ENCODE measurements around the gene TNFRSF8. TPM values are rescaled to one million over a fixed set of nuclear protein-coding genes. Genes with fewer than 3 reads are reported as not detected.
A peak's percentile ranks its signal among the peaks of the same experiment; 100 is the strongest.

TNFRSF8 gene
- total and polyA plus RNA-seq, 9 of the 15 experiments (the other 6 are each of a cell fraction or from before 2014, with no cell fraction given): 3.5 to 38.4 (median 17.1) TPM

DNA sequence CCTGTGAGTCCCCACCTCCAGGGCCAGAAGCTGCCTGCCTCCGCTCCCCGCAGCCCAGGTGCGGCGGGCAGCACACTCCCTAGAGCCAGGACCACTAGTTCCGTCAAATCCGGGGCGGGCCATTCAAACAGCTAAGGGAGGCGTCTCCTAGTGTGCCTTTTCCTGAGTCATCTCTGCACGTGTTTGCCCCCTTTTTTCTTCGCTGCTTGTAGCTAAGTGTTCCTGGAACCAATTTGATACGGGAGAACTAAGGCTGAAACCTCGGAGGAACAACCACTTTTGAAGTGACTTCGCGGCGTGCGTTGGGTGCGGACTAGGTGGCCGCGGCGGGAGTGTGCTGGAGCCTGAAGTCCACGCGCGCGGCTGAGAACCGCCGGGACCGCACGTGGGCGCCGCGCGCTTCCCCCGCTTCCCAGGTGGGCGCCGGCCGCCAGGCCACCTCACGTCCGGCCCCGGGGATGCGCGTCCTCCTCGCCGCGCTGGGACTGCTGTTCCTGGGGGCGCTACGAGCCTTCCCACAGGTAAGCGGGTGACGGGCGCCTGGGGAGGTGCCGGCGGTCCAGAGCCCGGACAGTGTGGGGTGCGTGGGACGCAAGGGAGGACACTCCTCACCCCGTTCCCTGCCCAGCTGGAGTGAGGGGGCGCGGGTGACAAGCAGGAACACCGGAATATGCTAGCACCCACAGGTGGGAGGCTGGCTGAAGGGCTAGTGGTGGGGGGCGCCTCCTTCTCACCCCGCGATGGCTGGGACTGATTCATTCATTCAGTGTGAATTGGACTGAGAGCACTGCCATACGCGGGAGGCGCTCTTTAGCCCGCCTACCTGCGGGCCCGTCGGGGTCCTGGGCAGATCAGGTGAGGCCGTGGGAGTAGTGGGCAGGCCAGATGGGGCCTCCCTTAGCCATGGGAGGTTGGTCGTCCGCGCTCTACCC lies at the start of gene TNFRSF8 (continued):
- TF ChIP-seq KDM5B (IDR thresholded peaks at IDR 0.05; ENCODE audit: insufficient replicate concordance, low read depth, low read length): no peak
- no peak for TF ChIP-seq NFIC (IDR thresholded peaks at IDR 0.05)
- TF ChIP-seq HDAC3 (IDR thresholded peaks at IDR 0.05; ENCODE audit: borderline replicate concordance, partially characterized antibody): no peak
- no peak for TF ChIP-seq ZBTB8A (IDR thresholded peaks at IDR 0.05; ENCODE audit: partially characterized antibody)
- no peak for TF ChIP-seq KLF6 (CRISPR knock-in tag; IDR thresholded peaks at IDR 0.05; ENCODE audit: borderline replicate concordance)
- TF ChIP-seq ZNF354B (CRISPR knock-in tag; IDR thresholded peaks at IDR 0.05): no peak
- peak; percentile 94 for TF ChIP-seq ZNF124 (CRISPR knock-in tag; IDR thresholded peaks at IDR 0.05)
- no peak for TF ChIP-seq SMARCA5 (IDR thresholded peaks at IDR 0.05)
- no peak for TF ChIP-seq SNRNP70 (optimal IDR thresholded peaks at IDR 0.05; ENCODE audit: low read depth, low read length)
- TF ChIP-seq MTA2 (IDR thresholded peaks at IDR 0.05; ENCODE audit: low read depth): no peak
- TF ChIP-seq, protein P1, sequence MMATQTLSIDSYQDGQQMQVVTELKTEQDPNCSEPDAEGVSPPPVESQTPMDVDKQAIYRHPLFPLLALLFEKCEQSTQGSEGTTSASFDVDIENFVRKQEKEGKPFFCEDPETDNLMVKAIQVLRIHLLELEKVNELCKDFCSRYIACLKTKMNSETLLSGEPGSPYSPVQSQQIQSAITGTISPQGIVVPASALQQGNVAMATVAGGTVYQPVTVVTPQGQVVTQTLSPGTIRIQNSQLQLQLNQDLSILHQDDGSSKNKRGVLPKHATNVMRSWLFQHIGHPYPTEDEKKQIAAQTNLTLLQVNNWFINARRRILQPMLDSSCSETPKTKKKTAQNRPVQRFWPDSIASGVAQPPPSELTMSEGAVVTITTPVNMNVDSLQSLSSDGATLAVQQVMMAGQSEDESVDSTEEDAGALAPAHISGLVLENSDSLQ (IDR thresholded peaks at IDR 0.05): no peak
- peak; percentile 84 for TF ChIP-seq ZNF316 (IDR thresholded peaks at IDR 0.05)
- TF ChIP-seq SP1 (CRISPR knock-in tag; IDR thresholded peaks at IDR 0.05): no peak
- TF ChIP-seq ZNF583 (CRISPR knock-in tag; IDR thresholded peaks at IDR 0.05): 0 out of 2 replicates have a peak, but pooled peaks have one; percentile 46
- TF ChIP-seq, protein P2, sequence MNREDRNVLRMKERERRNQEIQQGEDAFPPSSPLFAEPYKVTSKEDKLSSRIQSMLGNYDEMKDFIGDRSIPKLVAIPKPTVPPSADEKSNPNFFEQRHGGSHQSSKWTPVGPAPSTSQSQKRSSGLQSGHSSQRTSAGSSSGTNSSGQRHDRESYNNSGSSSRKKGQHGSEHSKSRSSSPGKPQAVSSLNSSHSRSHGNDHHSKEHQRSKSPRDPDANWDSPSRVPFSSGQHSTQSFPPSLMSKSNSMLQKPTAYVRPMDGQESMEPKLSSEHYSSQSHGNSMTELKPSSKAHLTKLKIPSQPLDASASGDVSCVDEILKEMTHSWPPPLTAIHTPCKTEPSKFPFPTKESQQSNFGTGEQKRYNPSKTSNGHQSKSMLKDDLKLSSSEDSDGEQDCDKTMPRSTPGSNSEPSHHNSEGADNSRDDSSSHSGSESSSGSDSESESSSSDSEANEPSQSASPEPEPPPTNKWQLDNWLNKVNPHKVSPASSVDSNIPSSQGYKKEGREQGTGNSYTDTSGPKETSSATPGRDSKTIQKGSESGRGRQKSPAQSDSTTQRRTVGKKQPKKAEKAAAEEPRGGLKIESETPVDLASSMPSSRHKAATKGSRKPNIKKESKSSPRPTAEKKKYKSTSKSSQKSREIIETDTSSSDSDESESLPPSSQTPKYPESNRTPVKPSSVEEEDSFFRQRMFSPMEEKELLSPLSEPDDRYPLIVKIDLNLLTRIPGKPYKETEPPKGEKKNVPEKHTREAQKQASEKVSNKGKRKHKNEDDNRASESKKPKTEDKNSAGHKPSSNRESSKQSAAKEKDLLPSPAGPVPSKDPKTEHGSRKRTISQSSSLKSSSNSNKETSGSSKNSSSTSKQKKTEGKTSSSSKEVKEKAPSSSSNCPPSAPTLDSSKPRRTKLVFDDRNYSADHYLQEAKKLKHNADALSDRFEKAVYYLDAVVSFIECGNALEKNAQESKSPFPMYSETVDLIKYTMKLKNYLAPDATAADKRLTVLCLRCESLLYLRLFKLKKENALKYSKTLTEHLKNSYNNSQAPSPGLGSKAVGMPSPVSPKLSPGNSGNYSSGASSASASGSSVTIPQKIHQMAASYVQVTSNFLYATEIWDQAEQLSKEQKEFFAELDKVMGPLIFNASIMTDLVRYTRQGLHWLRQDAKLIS (CRISPR knock-in tag; IDR thresholded peaks at IDR 0.05): peak; percentile 94
- no peak for TF ChIP-seq DDX20 (tag; IDR thresholded peaks at IDR 0.05; ENCODE audit: low read depth)
- peak; percentile 57; the same call in 1 of the 2 replicates for TF ChIP-seq SMARCA4 (IDR thresholded peaks at IDR 0.05)
- TF ChIP-seq CTBP1 (IDR thresholded peaks at IDR 0.05; ENCODE audit: borderline replicate concordance): peak; percentile 49; the same call in 1 of the 2 replicates
- TF ChIP-seq, protein P3, sequence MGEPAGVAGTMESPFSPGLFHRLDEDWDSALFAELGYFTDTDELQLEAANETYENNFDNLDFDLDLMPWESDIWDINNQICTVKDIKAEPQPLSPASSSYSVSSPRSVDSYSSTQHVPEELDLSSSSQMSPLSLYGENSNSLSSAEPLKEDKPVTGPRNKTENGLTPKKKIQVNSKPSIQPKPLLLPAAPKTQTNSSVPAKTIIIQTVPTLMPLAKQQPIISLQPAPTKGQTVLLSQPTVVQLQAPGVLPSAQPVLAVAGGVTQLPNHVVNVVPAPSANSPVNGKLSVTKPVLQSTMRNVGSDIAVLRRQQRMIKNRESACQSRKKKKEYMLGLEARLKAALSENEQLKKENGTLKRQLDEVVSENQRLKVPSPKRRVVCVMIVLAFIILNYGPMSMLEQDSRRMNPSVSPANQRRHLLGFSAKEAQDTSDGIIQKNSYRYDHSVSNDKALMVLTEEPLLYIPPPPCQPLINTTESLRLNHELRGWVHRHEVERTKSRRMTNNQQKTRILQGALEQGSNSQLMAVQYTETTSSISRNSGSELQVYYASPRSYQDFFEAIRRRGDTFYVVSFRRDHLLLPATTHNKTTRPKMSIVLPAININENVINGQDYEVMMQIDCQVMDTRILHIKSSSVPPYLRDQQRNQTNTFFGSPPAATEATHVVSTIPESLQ (CRISPR knock-in tag; IDR thresholded peaks at IDR 0.05): peak; percentile 88; the same call in 1 of the 2 replicates
- TF ChIP-seq FUS (optimal IDR thresholded peaks at IDR 0.05; ENCODE audit: low read depth, low read length): no peak
- no peak for TF ChIP-seq KLF13 (tag; IDR thresholded peaks at IDR 0.05; ENCODE audit: borderline replicate concordance, low read depth)
- no peak for TF ChIP-seq TAF7 (tag; IDR thresholded peaks at IDR 0.05)
